Measurements from ENCODE around the gene MAP1LC3B.

The MAP1LC3B gene

DNA sequence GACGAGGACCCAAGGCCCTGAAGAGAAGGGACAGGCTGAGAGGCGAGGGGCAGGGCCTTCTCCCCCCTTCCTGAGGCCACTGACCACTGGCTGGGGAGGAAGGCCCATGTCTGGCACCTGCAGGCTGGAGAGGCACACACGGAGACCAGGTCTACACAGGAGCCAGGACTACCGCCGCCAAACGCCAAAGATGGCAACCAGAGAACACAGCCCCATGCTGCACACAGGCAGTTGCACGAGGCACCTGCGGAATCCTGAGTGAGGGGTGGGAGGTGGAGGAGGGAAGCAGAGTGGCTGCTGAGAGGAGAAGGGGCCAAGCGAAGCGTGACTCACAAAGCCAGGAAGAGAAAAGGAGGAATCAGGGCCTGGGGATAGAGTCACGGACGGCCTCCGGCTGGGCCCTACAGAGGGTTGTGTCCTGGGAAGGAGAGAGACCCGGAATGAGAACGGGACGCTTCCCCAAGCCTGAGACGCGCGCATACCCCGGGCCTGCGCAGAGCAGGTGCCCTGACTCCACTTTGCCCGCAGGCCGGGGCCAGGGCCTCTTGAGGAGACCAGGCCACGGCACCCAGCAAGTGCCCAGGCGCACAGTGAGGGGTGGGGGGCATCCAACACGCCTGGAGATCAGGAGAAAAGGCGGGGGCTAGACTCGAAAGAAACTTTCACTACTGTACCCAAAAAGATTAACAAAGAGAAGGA, 46.3 kb upstream of the MAP1LC3B start:
- no peaks in the 10 kb centered on the region for H4K20me1 ChIP-seq (ENCODE audit: control insufficient read depth, insufficient read depth, low read depth, low read length)
- H3K4me1 ChIP-seq (ENCODE audit: control insufficient read depth, low read length): peaks cover 13% of the 10 kb centered on the region
- peaks cover 38% of the 10 kb centered on the region for H3K36me3 ChIP-seq (ENCODE audit: control insufficient read depth, low read length)
- H3K9me2 ChIP-seq (replicated peaks; ENCODE audit: control insufficient read depth, low read length): no peaks in the 10 kb centered on the region
- H3K79me2 ChIP-seq (ENCODE audit: control insufficient read depth, low read length): peaks cover 13% of the 10 kb centered on the region
- peak overlapping the region; percentile 39 for H3K4me2 ChIP-seq (ENCODE audit: low read length)
- no peaks in the 10 kb centered on the region for H3F3A ChIP-seq (ENCODE audit: control insufficient read depth, insufficient read depth)
- TF ChIP-seq CTCF (IDR thresholded peaks at IDR 0.05; ENCODE audit: low read depth, low read length, poor library complexity, severe bottlenecking): no peak
- no peak for TF ChIP-seq EZH2phosphoT487 (IDR thresholded peaks at IDR 0.05; ENCODE audit: borderline replicate concordance, low read length)
- no peaks in the 10 kb centered on the region for H3K27me3 ChIP-seq (ENCODE audit: control insufficient read depth, low read length)
- no peaks in the 10 kb centered on the region for H3K9me3 ChIP-seq (ENCODE audit: control insufficient read depth, insufficient read depth, low read length)
- no peak overlapping the region for H3K4me3 ChIP-seq (ENCODE audit: low read length)
- H3K27ac ChIP-seq (ENCODE audit: low read depth, low read length): peak overlapping the region; percentile 58

- no peaks in the 10 kb centered on the region for H3F3A ChIP-seq (ENCODE audit: control insufficient read depth, insufficient read depth)
- no peak for TF ChIP-seq EZH2phosphoT487 (IDR thresholded peaks at IDR 0.05; ENCODE audit: borderline replicate concordance, low read length)
- no peak for TF ChIP-seq CTCF (IDR thresholded peaks at IDR 0.05; ENCODE audit: low read depth, low read length, poor library complexity, severe bottlenecking)
- peaks cover 13% of the 10 kb centered on the region for H3K79me2 ChIP-seq (ENCODE audit: control insufficient read depth, low read length)
- H4K20me1 ChIP-seq (ENCODE audit: control insufficient read depth, insufficient read depth, low read depth, low read length): no peaks in the 10 kb centered on the region
- no peak overlapping the region for H3K27ac ChIP-seq (ENCODE audit: low read depth, low read length)
- H3K9me2 ChIP-seq (replicated peaks; ENCODE audit: control insufficient read depth, low read length): no peaks in the 10 kb centered on the region
- H3K4me1 ChIP-seq (ENCODE audit: control insufficient read depth, low read length): peaks cover 13% of the 10 kb centered on the region
- no peak overlapping the region for H3K4me2 ChIP-seq (ENCODE audit: low read length)
- H3K9me3 ChIP-seq (ENCODE audit: control insufficient read depth, insufficient read depth, low read length): no peaks in the 10 kb centered on the region
- peaks cover 37% of the 10 kb centered on the region for H3K36me3 ChIP-seq (ENCODE audit: control insufficient read depth, low read length)
- no peaks in the 10 kb centered on the region for H3K27me3 ChIP-seq (ENCODE audit: control insufficient read depth, low read length)
- no peak overlapping the region for H3K4me3 ChIP-seq (ENCODE audit: low read length)
Observed at GRCh38 chr16:87346517-87347060, 45.5 kb upstream of the MAP1LC3B start.

DNA sequence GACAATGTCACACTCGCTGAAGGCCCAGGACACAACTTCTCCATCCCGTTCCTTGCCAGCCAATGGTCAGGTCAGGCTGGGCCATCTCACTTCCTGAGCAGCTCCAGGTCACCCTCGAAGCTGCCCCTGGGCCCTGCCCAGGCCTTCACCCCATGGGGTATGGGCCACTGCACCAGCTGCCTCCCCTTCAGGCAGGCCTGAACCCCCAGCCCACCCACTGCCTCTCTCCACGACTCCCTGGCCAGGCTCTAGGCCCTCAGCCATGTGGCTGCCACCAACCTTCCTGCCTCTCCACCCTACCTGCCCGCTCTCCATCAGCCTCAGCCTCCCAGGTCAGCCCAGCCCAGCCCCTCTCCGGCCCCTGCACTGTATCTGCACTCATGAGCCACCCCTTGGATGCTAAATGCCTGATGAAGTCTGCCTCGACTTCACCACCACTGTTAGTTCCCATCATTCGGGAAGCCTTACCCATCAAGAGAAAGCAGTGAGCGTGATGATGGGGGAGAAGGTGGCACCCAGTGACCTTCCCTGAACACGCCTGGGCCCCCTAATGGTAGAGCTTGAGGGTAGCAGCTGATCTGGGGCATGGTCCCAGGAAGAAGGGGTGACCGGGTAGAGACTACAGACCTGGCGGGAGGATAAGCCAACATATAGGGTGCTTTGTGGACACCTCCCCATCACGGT, 44.1 kb upstream of the MAP1LC3B start:
- Histone ChIP-seq H3F3A (ENCODE audit: control insufficient read depth, insufficient read depth) (no peaks in the 10 kb centered on the region), H3K4me3 (ENCODE audit: low read length) (no peak overlapping the region), H3K27ac (ENCODE audit: low read depth, low read length) (no peak overlapping the region), H3K4me2 (ENCODE audit: low read length) (no peak overlapping the region), H3K4me1 (ENCODE audit: control insufficient read depth, low read length) (peaks cover 13% of the 10 kb centered on the region), H3K27me3 (ENCODE audit: control insufficient read depth, low read length) (no peaks in the 10 kb centered on the region), H3K9me3 (ENCODE audit: control insufficient read depth, insufficient read depth, low read length) (no peaks in the 10 kb centered on the region), H4K20me1 (ENCODE audit: control insufficient read depth, insufficient read depth, low read depth, low read length) (no peaks in the 10 kb centered on the region), H3K79me2 (ENCODE audit: control insufficient read depth, low read length) (peaks cover 13% of the 10 kb centered on the region), H3K9me2 (replicated peaks; ENCODE audit: control insufficient read depth, low read length) (no peaks in the 10 kb centered on the region), H3K36me3 (ENCODE audit: control insufficient read depth, low read length) (peaks cover 23% of the 10 kb centered on the region)
- TF ChIP-seq EZH2phosphoT487 (IDR thresholded peaks at IDR 0.05; ENCODE audit: borderline replicate concordance, low read length) (no peak), CTCF (IDR thresholded peaks at IDR 0.05; ENCODE audit: low read depth, low read length, poor library complexity, severe bottlenecking) (peak; percentile 38)

Data from DOHH2 (cell line).